ENCODE data around the gene IL4R. TPM values are rescaled to one million over a fixed set of nuclear protein-coding genes. Genes with fewer than 3 reads are reported as not detected.

IL4R gene
- total and polyA plus RNA-seq, 10 of the 15 experiments (the other 5 are each of a cell fraction or from before 2014, with no cell fraction given) = 2.6 to 70.4 (median 36.6) TPM

DNA sequence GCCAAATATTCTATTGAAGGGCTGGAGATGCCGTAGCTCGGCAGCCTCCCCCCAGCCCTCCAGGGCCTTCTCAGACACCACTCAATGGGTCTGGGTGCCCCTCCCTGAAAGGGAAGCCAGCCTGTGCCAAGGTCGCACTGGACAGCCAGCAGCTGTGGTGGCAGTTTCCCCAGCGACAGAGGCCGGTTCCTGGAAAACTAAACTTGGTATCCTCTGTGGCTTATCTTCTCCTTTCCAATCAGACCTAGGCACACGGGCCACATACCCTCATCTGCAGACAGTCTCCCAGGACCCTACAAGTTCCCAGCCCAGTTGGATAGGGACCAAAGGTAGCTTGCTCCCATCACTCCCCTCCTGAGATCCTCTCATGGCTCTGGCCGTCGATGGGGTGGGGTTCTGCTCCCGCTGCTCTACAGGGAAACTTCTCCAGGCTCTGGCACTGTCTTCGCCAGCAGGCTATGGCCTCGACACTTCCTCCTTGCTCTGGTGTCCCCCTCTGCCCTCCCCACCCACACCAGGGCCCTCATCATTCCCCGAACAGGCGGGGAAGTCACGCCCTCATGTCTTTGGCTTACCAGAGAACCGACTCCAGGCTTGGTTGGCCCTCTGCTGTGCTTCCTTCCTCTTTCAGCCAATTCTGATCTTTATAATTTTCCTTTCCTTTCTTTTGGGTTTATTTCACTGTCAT, 69.9 kb downstream of the IL4R start:
- DNase-seq (ENCODE audit: low read depth, low spot score) = no peak
- H3K4me1 ChIP-seq (ENCODE audit: control insufficient read depth, insufficient read depth, low read length) = peaks cover 33% of the 10 kb centered on the region

More for the DNA sequence above, 69.9 kb downstream of the IL4R start:
- Histone ChIP-seq H3K79me2 (ENCODE audit: control insufficient read depth, insufficient read depth, low read length) (no peaks in the 10 kb centered on the region), H3K27me3 (replicated peaks in 1 of 2; ENCODE audit: control insufficient read depth in 2 of 2, insufficient read depth in 2 of 2, low read length in 1 of 2) (no peaks in the 10 kb centered on the region), H2AFZ (ENCODE audit: control insufficient read depth, low read depth, low read length) (no peak overlapping the region), H3K9me3 (replicated peaks; ENCODE audit: control insufficient read depth, insufficient read depth, low read length) (peaks cover 26% of the 10 kb centered on the region), H3K36me3 (ENCODE audit: control insufficient read depth in 2 of 2, insufficient read depth in 2 of 2, low read length in 1 of 2) (no peaks in the 10 kb centered on the region), H4K20me1 (ENCODE audit: control insufficient read depth, insufficient read depth) (no peaks in the 10 kb centered on the region), H3K4me3 (no peak overlapping the region), H3K9ac (ENCODE audit: control insufficient read depth, insufficient read depth, low read length) (no peak overlapping the region), H3K4me2 (ENCODE audit: control insufficient read depth, insufficient read depth) (no peak overlapping the region), H3K27ac (ENCODE audit: control insufficient read depth, insufficient read depth) (no peak overlapping the region)
- in situ Hi-C loops (cut with MboI) (no loop called here), intact Hi-C loops (cut with micrococcal nuclease; ENCODE audit: unreplicated experiment) (no loop called here)
- FAIRE-seq = no peak
- ChIA-PET POLR2A (interaction anchor here (1.1 kb wide), 1 partner anchor 21 kb away, joined by 4 read pairs; no protein-coding TSS in a partner anchor), CTCF (interaction anchor here (0.8 to 0.9 kb wide), 2 partner anchors 8 to 17 kb away, joined by 3 read pairs; no protein-coding TSS in a partner anchor), SMC1A (ENCODE audit: uncharacterized antibody, unreplicated experiment) (interaction anchor here (1.1 to 9.9 kb wide), 2 partner anchors 9 to 17 kb away, joined by 3 to 97 read pairs; no protein-coding TSS in a partner anchor), RAD21 (ENCODE audit: unreplicated experiment) (no interaction called here)
- no peak for TF ChIP-seq POLR2AphosphoS5 (IDR thresholded peaks at IDR 0.05; ENCODE audit: low read length)
- TF ChIP-seq FOXM1 (IDR thresholded peaks at IDR 0.05; ENCODE audit: low read depth, low read length) = no peak
- TF ChIP-seq SMAD5 (IDR thresholded peaks at IDR 0.05; ENCODE audit: low read depth) = no peak
- no peak for TF ChIP-seq TAF1 (IDR thresholded peaks at IDR 0.05; ENCODE audit: borderline replicate concordance, low read depth, low read length)
- TF ChIP-seq, protein P1, sequence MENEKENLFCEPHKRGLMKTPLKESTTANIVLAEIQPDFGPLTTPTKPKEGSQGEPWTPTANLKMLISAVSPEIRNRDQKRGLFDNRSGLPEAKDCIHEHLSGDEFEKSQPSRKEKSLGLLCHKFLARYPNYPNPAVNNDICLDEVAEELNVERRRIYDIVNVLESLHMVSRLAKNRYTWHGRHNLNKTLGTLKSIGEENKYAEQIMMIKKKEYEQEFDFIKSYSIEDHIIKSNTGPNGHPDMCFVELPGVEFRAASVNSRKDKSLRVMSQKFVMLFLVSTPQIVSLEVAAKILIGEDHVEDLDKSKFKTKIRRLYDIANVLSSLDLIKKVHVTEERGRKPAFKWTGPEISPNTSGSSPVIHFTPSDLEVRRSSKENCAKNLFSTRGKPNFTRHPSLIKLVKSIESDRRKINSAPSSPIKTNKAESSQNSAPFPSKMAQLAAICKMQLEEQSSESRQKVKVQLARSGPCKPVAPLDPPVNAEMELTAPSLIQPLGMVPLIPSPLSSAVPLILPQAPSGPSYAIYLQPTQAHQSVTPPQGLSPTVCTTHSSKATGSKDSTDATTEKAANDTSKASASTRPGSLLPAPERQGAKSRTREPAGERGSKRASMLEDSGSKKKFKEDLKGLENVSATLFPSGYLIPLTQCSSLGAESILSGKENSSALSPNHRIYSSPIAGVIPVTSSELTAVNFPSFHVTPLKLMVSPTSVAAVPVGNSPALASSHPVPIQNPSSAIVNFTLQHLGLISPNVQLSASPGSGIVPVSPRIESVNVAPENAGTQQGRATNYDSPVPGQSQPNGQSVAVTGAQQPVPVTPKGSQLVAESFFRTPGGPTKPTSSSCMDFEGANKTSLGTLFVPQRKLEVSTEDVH (IDR thresholded peaks at IDR 0.05; ENCODE audit: low read depth, partially characterized antibody) = no peak
- TF ChIP-seq, protein P2, sequence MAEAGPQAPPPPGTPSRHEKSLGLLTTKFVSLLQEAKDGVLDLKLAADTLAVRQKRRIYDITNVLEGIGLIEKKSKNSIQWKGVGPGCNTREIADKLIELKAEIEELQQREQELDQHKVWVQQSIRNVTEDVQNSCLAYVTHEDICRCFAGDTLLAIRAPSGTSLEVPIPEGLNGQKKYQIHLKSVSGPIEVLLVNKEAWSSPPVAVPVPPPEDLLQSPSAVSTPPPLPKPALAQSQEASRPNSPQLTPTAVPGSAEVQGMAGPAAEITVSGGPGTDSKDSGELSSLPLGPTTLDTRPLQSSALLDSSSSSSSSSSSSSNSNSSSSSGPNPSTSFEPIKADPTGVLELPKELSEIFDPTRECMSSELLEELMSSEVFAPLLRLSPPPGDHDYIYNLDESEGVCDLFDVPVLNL (IDR thresholded peaks at IDR 0.05; ENCODE audit: low read depth, low read length) = no peak
- TF ChIP-seq WRNIP1 (IDR thresholded peaks at IDR 0.05; ENCODE audit: borderline replicate concordance, low read depth, low read length) = no peak
- TF ChIP-seq ZNF217 (IDR thresholded peaks at IDR 0.05) = no peak
- TF ChIP-seq SRF (IDR thresholded peaks at IDR 0.05; ENCODE audit: low read depth in 2 of 2, low read length in 2 of 2) = no peak
- TF ChIP-seq RUNX3 (IDR thresholded peaks at IDR 0.05; ENCODE audit: low read length) = no peak
- TF ChIP-seq ZZZ3 (IDR thresholded peaks at IDR 0.05; ENCODE audit: control insufficient read depth, insufficient read length, low read depth) = no peak
- no peak for TF ChIP-seq EP300 (IDR thresholded peaks at IDR 0.05; ENCODE audit: borderline replicate concordance in 1 of 2, control insufficient read depth in 1 of 2, low read depth in 2 of 2, low read length in 2 of 2)
- no peak for TF ChIP-seq GATAD2B (conservative IDR thresholded peaks at IDR 0.05; ENCODE audit: low read depth)
- BruUV-seq (replicated peaks) = no TSS peak
- 59% methylated on average over 15 of the region's 15 CpGs for WGBS (ENCODE audit: insufficient coverage, insufficient replicate concordance, low lambda C conversion rate, missing lambda C conversion rate)
- ATAC-seq = no peak
